Trophoblast cell (in vitro differentiated cells and primary cell): ENCODE results near the gene FTH1.

Experiments
- DNase-seq, 2 donors: peaks; one replicate each; pipeline ENCODE4 v3.0.0-alpha.2; 2016
- H2AFZ ChIP-seq: 2 replicates; pipeline ENCODE4 v1.6.1; 2013; ENCODE audit warnings: low read length, moderate library complexity, mild to moderate bottlenecking; ENCODE audit not compliant: insufficient read depth, poor library complexity
- H2AK5ac ChIP-seq: 2 replicates; pipeline ENCODE4 v1.6.1; 2013; ENCODE audit warnings: mild to moderate bottlenecking, low read length
- H2BK120ac ChIP-seq: 2 replicates; pipeline ENCODE4 v1.6.1; 2013; ENCODE audit warnings: low read length, mild to moderate bottlenecking, moderate library complexity; ENCODE audit not compliant: insufficient read depth, poor library complexity
- H2BK12ac ChIP-seq: 2 replicates; pipeline ENCODE4 v1.6.1; 2013; ENCODE audit warnings: mild to moderate bottlenecking, low read length, moderate library complexity
- H2BK5ac ChIP-seq: 2 replicates; pipeline ENCODE4 v1.6.1; 2013; ENCODE audit warnings: low read length, low read depth, moderate library complexity, mild to moderate bottlenecking; ENCODE audit not compliant: poor library complexity
- H3K14ac ChIP-seq: 2 replicates; pipeline ENCODE4 v1.6.1; 2013; ENCODE audit warnings: mild to moderate bottlenecking, low read length
- H3K18ac ChIP-seq: 2 replicates; pipeline ENCODE4 v1.6.1; 2013; ENCODE audit warnings: mild to moderate bottlenecking, low read length
- H3K23ac ChIP-seq: 2 replicates; pipeline ENCODE4 v1.6.1; 2013; ENCODE audit warnings: low read length
- H3K27ac ChIP-seq: 2 replicates; pipeline ENCODE4 v1.5.1; 2013; ENCODE audit warnings: low read depth, mild to moderate bottlenecking, inconsistent platforms, low read length, moderate library complexity
- H3K27me3 ChIP-seq: 2 replicates; pipeline ENCODE4 v1.6.1; 2013; ENCODE audit warnings: inconsistent platforms, mild to moderate bottlenecking, low read length, moderate library complexity; ENCODE audit not compliant: insufficient read depth
- H3K36me3 ChIP-seq, 2 experiments: 1 replicate in 1 of 2; 2 replicates in 1 of 2; pipeline ENCODE4 v1.6.1; 2013; ENCODE audit warnings: low read length in 2 of 2, mild to moderate bottlenecking in 2 of 2, moderate library complexity in 1 of 2; ENCODE audit not compliant: insufficient read depth in 2 of 2, control insufficient read depth in 1 of 2
- H3K4ac ChIP-seq: 2 replicates; pipeline ENCODE4 v1.6.1; 2013; ENCODE audit warnings: low read depth, mild to moderate bottlenecking, low read length, moderate library complexity
- H3K4me1 ChIP-seq, 2 experiments: 1 replicate in 1 of 2; 2 replicates in 1 of 2; pipeline ENCODE4 v1.6.1; 2013; ENCODE audit warnings: low read length in 2 of 2, mild to moderate bottlenecking in 2 of 2, moderate library complexity in 1 of 2; ENCODE audit not compliant: insufficient read depth in 2 of 2, control insufficient read depth in 1 of 2
- H3K4me2 ChIP-seq: 2 replicates; pipeline ENCODE4 v1.6.1; 2013; ENCODE audit warnings: inconsistent platforms, mild to moderate bottlenecking, low read length, moderate library complexity
- H3K4me3 ChIP-seq: 2 replicates; pipeline ENCODE4 v1.5.1; 2013; ENCODE audit warnings: mild to moderate bottlenecking, low read depth, low read length, inconsistent platforms
- H3K79me1 ChIP-seq: one replicate; pipeline ENCODE4 v1.6.1; 2013; ENCODE audit warnings: low read length
- H3K79me2 ChIP-seq: 2 replicates; pipeline ENCODE4 v1.6.1; 2013; ENCODE audit warnings: low read length, mild to moderate bottlenecking; ENCODE audit not compliant: control insufficient read depth, insufficient read depth, poor library complexity
- H3K9ac ChIP-seq: 2 replicates; pipeline ENCODE4 v1.6.1; 2013; ENCODE audit warnings: mild to moderate bottlenecking, low read length
- H3K9me3 ChIP-seq: 2 replicates; pipeline ENCODE4 v1.6.1; 2013; ENCODE audit warnings: low read depth, mild to moderate bottlenecking, control low read depth, inconsistent platforms, low read length; ENCODE audit not compliant: insufficient read depth
- H4K12ac ChIP-seq: 2 replicates; pipeline ENCODE4 v1.6.1; 2013; ENCODE audit warnings: low read depth, mild to moderate bottlenecking, low read length, moderate library complexity
- H4K8ac ChIP-seq: 2 replicates; pipeline ENCODE4 v1.6.1; 2013; ENCODE audit warnings: low read depth, mild to moderate bottlenecking, low read length, moderate library complexity
- H4K91ac ChIP-seq: one replicate; pipeline ENCODE4 v1.6.1; 2013; ENCODE audit warnings: low read depth, mild to moderate bottlenecking, low read length, moderate library complexity
- WGBS: extraction: QIAGEN DNeasy Blood & Tissue Kit; methylation state at CpG from one replicate; pipeline ENCODE4 v1.1.7; 2013; ENCODE audit warnings: missing lambda C conversion rate; ENCODE audit not compliant: insufficient read length, insufficient coverage; ENCODE audit errors: extremely low coverage; 5-methylcytosine and 5-hydroxymethylcytosine counted together

The FTH1 gene

DNA sequence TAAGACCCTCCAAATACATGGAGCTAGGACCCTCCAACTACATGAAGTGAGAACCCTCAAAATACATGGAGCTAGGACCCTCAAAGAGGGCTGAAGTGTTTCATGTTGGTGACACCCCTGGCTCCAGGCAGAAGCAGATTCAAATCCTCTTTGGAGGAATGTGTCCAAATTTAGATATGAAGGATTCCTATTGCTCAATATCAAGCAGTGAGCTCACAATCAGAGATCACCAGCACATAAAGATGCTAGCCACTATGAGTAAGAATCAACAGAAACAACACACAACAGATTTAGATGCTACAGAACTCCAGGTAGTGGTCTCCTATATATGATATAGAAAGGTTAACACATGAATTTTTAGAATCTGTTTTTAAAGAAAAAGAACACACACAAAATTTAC, 38.8 kb downstream of the FTH1 start:
- H2BK5ac ChIP-seq: no peak overlapping the region
- H3K36me3 ChIP-seq: no peaks in the 10 kb centered on the region
- H4K8ac ChIP-seq: no peak overlapping the region
- H3K4me2 ChIP-seq: no peak overlapping the region
- no peak overlapping the region for H3K27ac ChIP-seq
- H2AFZ ChIP-seq: no peak overlapping the region
- H3K4me3 ChIP-seq: no peak overlapping the region
- H3K18ac ChIP-seq: no peak overlapping the region
- no peak overlapping the region for H3K14ac ChIP-seq
- H3K4me1 ChIP-seq: peaks cover 5% of the 10 kb centered on the region in 2 experiments
- H3K79me2 ChIP-seq: no peaks in the 10 kb centered on the region
- H2BK12ac ChIP-seq: no peak overlapping the region
- H2BK120ac ChIP-seq: no peak overlapping the region
- H3K23ac ChIP-seq: no peak overlapping the region
- H4K91ac ChIP-seq: no peak overlapping the region
- no peaks in the 10 kb centered on the region for H3K79me1 ChIP-seq
- no peak overlapping the region for H3K9ac ChIP-seq
- H3K4ac ChIP-seq: no peak overlapping the region
- no peak overlapping the region for H4K12ac ChIP-seq
- no peak for DNase-seq
- H3K27me3 ChIP-seq: no peaks in the 10 kb centered on the region
- H3K9me3 ChIP-seq: no peaks in the 10 kb centered on the region
- no peak overlapping the region for H2AK5ac ChIP-seq

DNA sequence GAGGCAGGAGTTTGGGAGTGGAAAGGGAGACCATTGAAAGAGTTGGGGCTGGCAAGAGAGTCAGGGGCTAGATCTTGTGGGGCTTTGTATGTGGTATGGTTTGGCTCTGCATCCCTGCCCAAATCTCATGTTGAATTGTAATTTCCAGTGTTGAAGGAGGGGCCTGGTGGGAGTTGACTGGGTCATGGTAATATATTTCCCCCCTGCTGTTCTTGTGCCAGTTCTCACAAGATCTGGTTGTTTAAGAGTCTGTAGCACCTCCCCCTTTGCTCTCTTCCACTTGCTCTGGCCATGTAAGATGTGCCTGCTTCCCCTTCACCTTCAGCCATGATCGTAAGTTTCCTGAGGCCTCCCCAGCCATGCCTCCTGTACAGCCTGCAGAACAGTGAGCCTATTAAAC, 39.9 kb downstream of the FTH1 start:
- WGBS: no CpG with 5 or more reads among the region's 1 CpG
- H3K9ac ChIP-seq: no peak overlapping the region
- peaks cover 14% of the 10 kb centered on the region in 2 experiments for H3K4me1 ChIP-seq
- H3K4me3 ChIP-seq: no peak overlapping the region
- H3K79me2 ChIP-seq: no peaks in the 10 kb centered on the region
- H4K8ac ChIP-seq: no peak overlapping the region
- H3K23ac ChIP-seq: no peak overlapping the region
- H3K14ac ChIP-seq: no peak overlapping the region
- no peak overlapping the region for H3K18ac ChIP-seq
- H4K12ac ChIP-seq: no peak overlapping the region
- no peak overlapping the region for H2BK12ac ChIP-seq
- no peaks in the 10 kb centered on the region for H3K27me3 ChIP-seq
- H3K4ac ChIP-seq: no peak overlapping the region
- peaks cover 3% of the 10 kb centered on the region for H3K79me1 ChIP-seq
- no peak overlapping the region for H2BK5ac ChIP-seq
- H3K27ac ChIP-seq: no peak overlapping the region
- H2AFZ ChIP-seq: no peak overlapping the region
- no peak overlapping the region for H4K91ac ChIP-seq
- no peaks in the 10 kb centered on the region for H3K36me3 ChIP-seq
- H3K9me3 ChIP-seq: no peaks in the 10 kb centered on the region
- no peak overlapping the region for H2AK5ac ChIP-seq
- no peak for DNase-seq
- H3K4me2 ChIP-seq: no peak overlapping the region
- H2BK120ac ChIP-seq: no peak overlapping the region

DNA sequence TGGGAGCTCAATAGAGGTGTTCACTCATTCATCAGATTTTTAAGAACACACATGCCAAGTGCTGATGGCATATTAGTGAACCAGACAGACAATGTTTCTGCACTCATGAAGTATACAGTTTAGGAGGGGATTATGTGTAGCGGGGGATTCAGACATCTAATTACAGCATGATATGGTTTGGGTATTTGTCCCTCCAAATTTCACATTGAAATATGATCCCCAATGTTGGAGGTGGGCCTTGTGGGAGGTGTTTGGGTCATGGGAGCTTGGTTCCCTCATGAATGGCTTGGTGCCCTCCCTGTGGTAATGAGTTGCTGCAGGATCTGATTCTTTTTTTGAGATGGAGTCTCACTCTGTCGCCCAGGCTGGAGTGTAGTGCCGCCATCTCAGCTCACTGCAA, 41.2 kb downstream of the FTH1 start:
- H3K79me2 ChIP-seq: no peaks in the 10 kb centered on the region
- no peak overlapping the region for H3K14ac ChIP-seq
- no CpG with 5 or more reads among the region's 3 CpGs for WGBS
- no peak overlapping the region for H3K27ac ChIP-seq
- H2BK12ac ChIP-seq: no peak overlapping the region
- no peak overlapping the region for H3K9ac ChIP-seq
- no peak overlapping the region for H3K4me3 ChIP-seq
- H2BK120ac ChIP-seq: no peak overlapping the region
- no peak for DNase-seq
- H2AFZ ChIP-seq: no peak overlapping the region
- no peak overlapping the region for H4K8ac ChIP-seq
- H3K9me3 ChIP-seq: no peaks in the 10 kb centered on the region
- H3K4me2 ChIP-seq: no peak overlapping the region
- H3K18ac ChIP-seq: no peak overlapping the region
- no peak overlapping the region for H4K12ac ChIP-seq
- H4K91ac ChIP-seq: no peak overlapping the region
- no peak overlapping the region for H2BK5ac ChIP-seq
- H3K79me1 ChIP-seq: peaks cover 3% of the 10 kb centered on the region
- no peaks in the 10 kb centered on the region for H3K27me3 ChIP-seq
- no peak overlapping the region for H3K4ac ChIP-seq
- H3K23ac ChIP-seq: no peak overlapping the region
- H3K4me1 ChIP-seq: peaks cover 14% of the 10 kb centered on the region in 2 experiments
- no peak overlapping the region for H2AK5ac ChIP-seq
- no peaks in the 10 kb centered on the region for H3K36me3 ChIP-seq

DNA sequence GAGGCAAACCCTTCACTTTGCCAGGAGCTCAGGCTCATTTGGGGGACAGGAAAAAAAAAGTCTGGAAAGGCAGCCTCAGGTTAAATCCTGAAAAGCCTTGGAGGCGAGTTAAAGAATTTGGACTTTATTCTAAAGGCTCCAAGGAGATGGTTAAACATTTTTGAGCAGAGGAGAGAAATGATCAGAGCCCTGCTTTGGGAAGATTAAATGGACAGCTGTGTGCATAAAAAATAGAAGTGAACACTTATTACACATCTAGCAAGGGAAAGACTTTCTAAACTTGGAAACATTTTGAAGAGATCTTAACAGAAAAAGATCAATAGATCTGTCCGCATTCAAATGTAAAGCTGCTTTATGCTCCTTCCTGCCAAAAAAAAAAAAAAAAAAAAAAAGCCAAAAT, 41.7 kb downstream of the FTH1 start:
- Histone ChIP-seq H3K79me2 (no peaks in the 10 kb centered on the region), H4K91ac (no peak overlapping the region)
- WGBS: no CpG with 5 or more reads among the region's 2 CpGs

More for the DNA sequence above, 41.7 kb downstream of the FTH1 start:
- H3K27me3 ChIP-seq: no peaks in the 10 kb centered on the region
- no peak overlapping the region for H2BK12ac ChIP-seq
- H3K4ac ChIP-seq: no peak overlapping the region
- no peak overlapping the region for H2AK5ac ChIP-seq
- H2AFZ ChIP-seq: no peak overlapping the region
- no peaks in the 10 kb centered on the region for H3K9me3 ChIP-seq
- H3K4me2 ChIP-seq: no peak overlapping the region
- H3K14ac ChIP-seq: no peak overlapping the region
- DNase-seq: no peak
- no peak overlapping the region for H4K8ac ChIP-seq
- peaks cover 14% of the 10 kb centered on the region in 2 experiments for H3K4me1 ChIP-seq
- H3K79me1 ChIP-seq: peaks cover 3% of the 10 kb centered on the region
- no peak overlapping the region for H3K9ac ChIP-seq
- H3K18ac ChIP-seq: no peak overlapping the region
- no peak overlapping the region for H3K27ac ChIP-seq
- no peak overlapping the region for H2BK120ac ChIP-seq
- H4K12ac ChIP-seq: no peak overlapping the region
- no peak overlapping the region for H2BK5ac ChIP-seq
- H3K36me3 ChIP-seq: no peaks in the 10 kb centered on the region
- H3K4me3 ChIP-seq: no peak overlapping the region
- H3K23ac ChIP-seq: no peak overlapping the region
